Astrocyte of the spinal cord (primary cell): Measurements from ENCODE around the gene ACVRL1.
A peak's percentile ranks its signal among the peaks of the same experiment; 100 is the strongest.

Source experiments
- DNase-seq: peaks from one replicate; pipeline ENCODE4 v3.0.0; 2011; ENCODE audit warnings: low read depth, low spot score
- H3K4me3 ChIP-seq: 2 replicates; pipeline ENCODE4 v1.5.1; 2011; ENCODE audit warnings: low read depth, mild to moderate bottlenecking, low read length, moderate library complexity
- in situ Hi-C: cut with HindIII; loops from 2 replicates; pipeline ENCODE4 v1.10.0; 2017; ENCODE audit warnings: low sequenced_read_pairs
- TF ChIP-seq, protein P1 (sequence below): IDR thresholded peaks from 2 replicates; pipeline ENCODE4 v1.5.1; 2012; ENCODE audit warnings: low read depth, mild to moderate bottlenecking, low read length, inconsistent platforms

Gene ACVRL1

GRCh38 chr12:51938726-51939125 lies 31.4 kb downstream of the ACVRL1 start:
- in situ Hi-C loops = no loop called here
- H3K4me3 ChIP-seq = no peak overlapping the region
- TF ChIP-seq, protein P1, sequence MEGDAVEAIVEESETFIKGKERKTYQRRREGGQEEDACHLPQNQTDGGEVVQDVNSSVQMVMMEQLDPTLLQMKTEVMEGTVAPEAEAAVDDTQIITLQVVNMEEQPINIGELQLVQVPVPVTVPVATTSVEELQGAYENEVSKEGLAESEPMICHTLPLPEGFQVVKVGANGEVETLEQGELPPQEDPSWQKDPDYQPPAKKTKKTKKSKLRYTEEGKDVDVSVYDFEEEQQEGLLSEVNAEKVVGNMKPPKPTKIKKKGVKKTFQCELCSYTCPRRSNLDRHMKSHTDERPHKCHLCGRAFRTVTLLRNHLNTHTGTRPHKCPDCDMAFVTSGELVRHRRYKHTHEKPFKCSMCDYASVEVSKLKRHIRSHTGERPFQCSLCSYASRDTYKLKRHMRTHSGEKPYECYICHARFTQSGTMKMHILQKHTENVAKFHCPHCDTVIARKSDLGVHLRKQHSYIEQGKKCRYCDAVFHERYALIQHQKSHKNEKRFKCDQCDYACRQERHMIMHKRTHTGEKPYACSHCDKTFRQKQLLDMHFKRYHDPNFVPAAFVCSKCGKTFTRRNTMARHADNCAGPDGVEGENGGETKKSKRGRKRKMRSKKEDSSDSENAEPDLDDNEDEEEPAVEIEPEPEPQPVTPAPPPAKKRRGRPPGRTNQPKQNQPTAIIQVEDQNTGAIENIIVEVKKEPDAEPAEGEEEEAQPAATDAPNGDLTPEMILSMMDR = no peak
- DNase-seq = no peak

DNA sequence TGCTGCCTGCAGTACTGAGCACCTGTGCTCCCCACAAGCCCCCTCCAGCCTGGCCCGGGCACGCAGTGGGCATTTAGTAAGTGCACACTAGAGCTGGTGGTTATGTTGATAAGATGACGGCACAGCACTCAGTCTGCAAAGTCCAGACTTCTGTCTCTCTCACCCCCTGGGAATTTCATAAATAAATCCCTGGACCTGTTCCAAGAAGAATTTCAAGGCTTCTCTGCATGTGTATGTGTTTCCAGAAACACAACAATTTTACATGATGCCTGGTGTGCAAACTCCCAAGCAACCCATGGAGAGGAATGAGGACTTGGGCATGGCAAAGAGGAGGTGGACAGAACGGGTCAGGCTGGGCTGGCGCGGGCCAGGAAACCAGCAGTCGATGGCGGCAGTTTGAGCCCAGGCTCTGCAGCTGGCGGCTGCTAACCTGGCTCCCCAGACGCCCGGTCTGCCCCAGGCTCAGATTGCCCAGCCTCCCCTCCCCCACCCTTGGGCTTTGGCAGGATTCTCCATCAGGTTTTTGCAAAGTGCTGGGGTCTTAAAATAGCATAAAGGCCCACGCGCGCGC lies 33.8 kb downstream of the ACVRL1 start:
- peak; percentile 51 for DNase-seq
- H3K4me3 ChIP-seq = no peak overlapping the region
- in situ Hi-C loops = no loop called here

GRCh38 chr12:51941604-51942003 lies 34.3 kb downstream of the ACVRL1 start:
- DNase-seq = no peak
- TF ChIP-seq, protein P1 = no peak
- no peak overlapping the region for H3K4me3 ChIP-seq
- in situ Hi-C loops = no loop called here

More for the DNA sequence above, 33.8 kb downstream of the ACVRL1 start:
- TF ChIP-seq, protein P1 = no peak

- TF ChIP-seq, protein P1 = no peak
- DNase-seq = no peak
- H3K4me3 ChIP-seq = no peak overlapping the region
- in situ Hi-C loops = no loop called here
These were observed 34.8 kb downstream of the ACVRL1 start for GRCh38 chr12:51942056-51942455.

- TF ChIP-seq, protein P1 = no peak
- DNase-seq = no peak
- no peak overlapping the region for H3K4me3 ChIP-seq
- in situ Hi-C loops = no loop called here
These were observed 35.2 kb downstream of the ACVRL1 start for GRCh38 chr12:51942501-51943000.

DNA sequence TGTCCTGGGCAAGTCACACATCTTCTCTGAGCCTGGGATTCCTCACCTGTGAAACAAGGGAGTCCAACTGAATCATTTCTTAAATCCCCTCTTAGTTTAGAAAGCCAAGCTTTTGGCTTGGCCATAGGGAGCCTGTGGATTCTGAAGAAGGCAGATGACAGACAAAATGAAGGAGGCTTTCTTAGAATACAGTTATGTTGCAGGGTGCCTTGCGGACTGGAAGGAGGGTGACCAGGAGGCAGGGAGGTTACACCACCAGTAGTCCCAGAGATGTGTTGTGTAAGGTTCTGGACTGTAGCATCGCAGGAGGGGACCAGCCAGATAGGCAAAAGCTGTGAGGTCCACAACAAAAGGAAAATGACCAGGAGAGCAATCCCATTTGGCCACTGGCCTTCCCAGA lies 36.0 kb downstream of the ACVRL1 start:
- in situ Hi-C loops = no loop called here
- no peak for DNase-seq
- TF ChIP-seq, protein P1 = no peak
- no peak overlapping the region for H3K4me3 ChIP-seq
